Uterus (tissue), 4 donors: ENCODE measurements around the gene HDAC4. TPM values are rescaled to one million over a fixed set of nuclear protein-coding genes. Genes with fewer than 3 reads are reported as not detected.

Source experiments
- DNase-seq, 2 donors: peaks; one replicate each; pipeline ENCODE4 v3.0.0-alpha.2; 2019 to 2020
- H3K27ac ChIP-seq, 2 donors: fragments of 200-600 bp; sonication (generic); 1 replicate in 1 of 2; 2 replicates in 1 of 2; pipeline ENCODE4 v1.5.1; 2016 to 2018
- H3K27me3 ChIP-seq, 2 donors: fragments of 200-600 bp; sonication (generic); one replicate each; pipeline ENCODE4 v1.5.1; 2018 to 2019; ENCODE audit warnings: control low read depth in 1 of 2
- H3K36me3 ChIP-seq, 2 donors: fragments of 200-600 bp; sonication (generic); one replicate each; pipeline ENCODE4 v1.5.1; 2019; ENCODE audit warnings: control low read depth in 1 of 2
- H3K4me1 ChIP-seq, 2 donors: fragments of 200-600 bp; sonication (generic); one replicate each; pipeline ENCODE4 v1.5.1; 2018 to 2019; ENCODE audit warnings: control low read depth in 1 of 2
- H3K4me3 ChIP-seq, 2 donors: fragments of 200-600 bp; sonication (generic); 1 replicate in 1 of 2; 2 replicates in 1 of 2; pipeline ENCODE4 v1.5.1; 2018 to 2019; ENCODE audit warnings: mild to moderate bottlenecking in 1 of 2
- H3K9me3 ChIP-seq, 2 donors: fragments of 200-600 bp; sonication (generic); one replicate each; pipeline ENCODE4 v1.5.1; 2019; ENCODE audit warnings: control low read depth in 1 of 2
- POLR2A ChIP-seq, 2 donors: fragments of 450-650 bp; IDR thresholded peaks; one replicate each; pipeline ENCODE4 v1.6.1; 2016; ENCODE audit warnings: antibody characterized with exemption in 2 of 2, mild to moderate bottlenecking in 1 of 2, moderate library complexity in 1 of 2
- intact Hi-C: fragments of 100-400 bp; cut with DNase I; formaldehyde crosslinking; loops from one replicate; pipeline ENCODE4 v1.15.1; 2023; ENCODE audit warnings: low total_unique reads
- total RNA-seq, 4 donors: library from RNA; depleted of rRNA in 3 of 4; stranded (reverse); fragments of >200 nt in 3 of 4; gene quantifications; one replicate each; pipeline versions ENCODE4 v1.1.0 to v1.2.4, GENCODE V29; 2014 to 2023
- TF ChIP-seq, protein P1 (sequence below), 4 experiments: fragments of 200-600 bp in 2 of 4; fragments of 450-650 bp in 2 of 4; sonication (generic) in 2 of 4; IDR thresholded peaks; one replicate each; pipeline ENCODE4 v1.5.1; 2016 to 2019; ENCODE audit warnings: antibody characterized with exemption in 4 of 4, mild to moderate bottlenecking in 2 of 4, moderate library complexity in 1 of 4
- donor health status: DM: yes; HTN: yes; CAD: no.

Gene HDAC4
- total RNA-seq, 4 donors from 2014 or later, result 42.1 to 91.5 (median 73.4) TPM

DNA sequence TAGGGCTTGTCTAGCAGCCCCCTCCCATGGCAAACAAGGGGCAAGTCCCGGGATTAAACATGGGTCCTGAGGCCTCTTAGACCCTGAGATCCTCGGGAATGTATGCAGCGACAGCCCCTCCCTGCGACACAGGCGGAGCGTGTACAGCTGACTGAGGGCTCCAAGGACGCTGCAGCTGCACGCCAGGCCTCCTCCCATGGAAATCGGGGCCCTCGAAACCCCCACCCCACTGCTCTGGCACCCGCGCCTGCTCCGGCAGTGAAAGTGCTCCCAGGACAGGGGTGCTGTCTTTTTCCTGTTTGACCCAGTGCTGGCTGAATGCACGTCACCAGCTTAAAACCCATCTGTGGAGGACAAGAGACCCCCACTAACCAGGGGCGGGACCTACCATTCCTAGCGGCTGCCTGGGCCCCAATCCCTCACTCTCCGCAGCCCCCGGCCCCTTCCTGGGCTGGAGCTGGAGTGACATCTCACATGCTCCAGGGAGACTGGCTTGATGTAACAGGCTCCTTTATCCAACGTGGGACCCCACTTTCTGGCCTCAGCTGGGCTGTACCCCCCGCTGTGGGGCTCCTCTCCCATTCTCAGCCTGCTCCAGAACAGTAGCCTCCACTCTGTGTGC, 305.2 kb downstream of the HDAC4 start:
- no peaks in the 10 kb centered on the region for H3K4me1 ChIP-seq
- no peaks in the 10 kb centered on the region for H3K9me3 ChIP-seq
- no peaks in the 10 kb centered on the region for H3K27me3 ChIP-seq
- TF ChIP-seq, protein P1, sequence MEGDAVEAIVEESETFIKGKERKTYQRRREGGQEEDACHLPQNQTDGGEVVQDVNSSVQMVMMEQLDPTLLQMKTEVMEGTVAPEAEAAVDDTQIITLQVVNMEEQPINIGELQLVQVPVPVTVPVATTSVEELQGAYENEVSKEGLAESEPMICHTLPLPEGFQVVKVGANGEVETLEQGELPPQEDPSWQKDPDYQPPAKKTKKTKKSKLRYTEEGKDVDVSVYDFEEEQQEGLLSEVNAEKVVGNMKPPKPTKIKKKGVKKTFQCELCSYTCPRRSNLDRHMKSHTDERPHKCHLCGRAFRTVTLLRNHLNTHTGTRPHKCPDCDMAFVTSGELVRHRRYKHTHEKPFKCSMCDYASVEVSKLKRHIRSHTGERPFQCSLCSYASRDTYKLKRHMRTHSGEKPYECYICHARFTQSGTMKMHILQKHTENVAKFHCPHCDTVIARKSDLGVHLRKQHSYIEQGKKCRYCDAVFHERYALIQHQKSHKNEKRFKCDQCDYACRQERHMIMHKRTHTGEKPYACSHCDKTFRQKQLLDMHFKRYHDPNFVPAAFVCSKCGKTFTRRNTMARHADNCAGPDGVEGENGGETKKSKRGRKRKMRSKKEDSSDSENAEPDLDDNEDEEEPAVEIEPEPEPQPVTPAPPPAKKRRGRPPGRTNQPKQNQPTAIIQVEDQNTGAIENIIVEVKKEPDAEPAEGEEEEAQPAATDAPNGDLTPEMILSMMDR (IDR thresholded peaks at IDR 0.05), result no peak
- TF ChIP-seq POLR2A (IDR thresholded peaks at IDR 0.05), result no peak
- intact Hi-C loops, result no loop called here
- H3K4me3 ChIP-seq, result no peak overlapping the region
- no peaks in the 10 kb centered on the region for H3K36me3 ChIP-seq
- H3K27ac ChIP-seq, result no peak overlapping the region
- DNase-seq, result no peak

DNA sequence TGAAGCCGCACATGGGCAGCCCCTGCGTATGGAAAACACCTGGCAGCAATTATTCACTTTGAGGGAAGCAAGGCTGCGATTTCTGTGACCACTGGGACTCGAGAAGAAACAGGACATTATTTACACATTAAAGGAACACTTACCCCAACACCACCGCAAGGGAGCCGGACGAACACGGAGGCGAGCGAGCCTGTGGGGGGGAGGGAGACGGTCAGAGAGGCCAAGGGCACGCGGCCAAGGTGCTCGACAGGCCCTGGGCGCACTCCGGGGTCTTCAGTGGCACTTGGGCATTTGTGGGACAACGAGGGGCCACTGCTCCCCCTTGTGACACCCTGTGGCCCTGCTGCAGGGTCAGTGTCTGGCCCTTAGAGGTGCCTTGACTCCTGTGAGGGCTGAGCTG, 306.0 kb downstream of the HDAC4 start:
- DNase-seq, result no peak
- TF ChIP-seq, protein P1 (IDR thresholded peaks at IDR 0.05), result peak in 1 of 4 experiments; percentile 8
- TF ChIP-seq POLR2A (IDR thresholded peaks at IDR 0.05), result no peak

DNA sequence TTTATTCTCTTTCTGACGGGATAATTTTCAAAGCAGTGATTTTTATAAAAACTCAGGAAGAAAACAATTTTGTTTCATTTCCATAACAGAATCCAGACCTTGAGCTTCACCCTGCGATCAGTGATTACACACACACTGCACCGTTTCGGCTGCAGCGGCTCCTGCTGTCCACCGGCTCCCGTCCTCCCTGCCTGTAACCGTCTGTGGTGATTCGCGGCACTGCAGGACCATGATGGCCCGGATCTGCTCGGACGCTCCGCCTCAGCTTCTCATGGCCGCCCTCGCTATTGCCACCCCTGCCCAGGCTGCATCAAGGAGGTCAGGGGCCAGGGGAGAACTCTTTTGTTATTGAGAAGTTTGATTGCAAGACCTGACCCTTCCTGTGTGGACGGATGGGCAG, 306.9 kb downstream of the HDAC4 start:
- DNase-seq, result no peak
- Histone ChIP-seq H3K27ac (no peak overlapping the region), H3K27me3 (no peaks in the 10 kb centered on the region), H3K9me3 (no peaks in the 10 kb centered on the region), H3K4me1 (no peaks in the 10 kb centered on the region), H3K36me3 (no peaks in the 10 kb centered on the region), H3K4me3 (no peak overlapping the region)
- TF ChIP-seq, protein P1 (IDR thresholded peaks at IDR 0.05), result peak in 1 of 4 experiments; percentile 59
- TF ChIP-seq POLR2A (IDR thresholded peaks at IDR 0.05), result no peak
- intact Hi-C loops, result no loop called here

More for the DNA sequence above, 306.0 kb downstream of the HDAC4 start:
- no peak overlapping the region for H3K4me3 ChIP-seq
- intact Hi-C loops, result no loop called here
- H3K9me3 ChIP-seq, result no peaks in the 10 kb centered on the region
- H3K4me1 ChIP-seq, result no peaks in the 10 kb centered on the region
- H3K27me3 ChIP-seq, result no peaks in the 10 kb centered on the region
- no peaks in the 10 kb centered on the region for H3K36me3 ChIP-seq
- no peak overlapping the region for H3K27ac ChIP-seq

DNA sequence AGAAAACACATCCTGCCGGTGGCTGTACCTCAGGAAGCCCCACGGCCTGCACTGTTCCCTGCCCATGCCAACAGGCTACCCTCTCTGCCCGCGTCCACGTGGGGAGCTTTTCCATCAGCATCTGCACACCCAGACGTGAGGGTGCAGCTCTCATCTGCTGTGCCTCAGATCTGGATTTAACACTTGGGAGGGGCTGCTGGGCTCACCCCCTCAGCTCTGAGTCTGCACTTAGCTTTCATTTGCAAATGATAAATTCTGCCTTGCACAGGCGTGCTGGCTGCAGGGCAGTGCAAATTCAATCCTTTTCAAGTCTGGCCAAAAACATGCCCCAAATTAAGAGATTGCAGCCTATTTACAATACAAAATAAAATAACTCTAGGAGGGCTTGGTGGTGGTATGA, 307.3 kb downstream of the HDAC4 start:
- no peaks in the 10 kb centered on the region for H3K27me3 ChIP-seq
- no peak for DNase-seq
- TF ChIP-seq, protein P1 (IDR thresholded peaks at IDR 0.05), result no peak
- no peak for TF ChIP-seq POLR2A (IDR thresholded peaks at IDR 0.05)
- H3K27ac ChIP-seq, result no peak overlapping the region
- no peaks in the 10 kb centered on the region for H3K4me1 ChIP-seq
- no peaks in the 10 kb centered on the region for H3K36me3 ChIP-seq
- H3K4me3 ChIP-seq, result no peak overlapping the region
- intact Hi-C loops, result no loop called here
- H3K9me3 ChIP-seq, result no peaks in the 10 kb centered on the region

DNA sequence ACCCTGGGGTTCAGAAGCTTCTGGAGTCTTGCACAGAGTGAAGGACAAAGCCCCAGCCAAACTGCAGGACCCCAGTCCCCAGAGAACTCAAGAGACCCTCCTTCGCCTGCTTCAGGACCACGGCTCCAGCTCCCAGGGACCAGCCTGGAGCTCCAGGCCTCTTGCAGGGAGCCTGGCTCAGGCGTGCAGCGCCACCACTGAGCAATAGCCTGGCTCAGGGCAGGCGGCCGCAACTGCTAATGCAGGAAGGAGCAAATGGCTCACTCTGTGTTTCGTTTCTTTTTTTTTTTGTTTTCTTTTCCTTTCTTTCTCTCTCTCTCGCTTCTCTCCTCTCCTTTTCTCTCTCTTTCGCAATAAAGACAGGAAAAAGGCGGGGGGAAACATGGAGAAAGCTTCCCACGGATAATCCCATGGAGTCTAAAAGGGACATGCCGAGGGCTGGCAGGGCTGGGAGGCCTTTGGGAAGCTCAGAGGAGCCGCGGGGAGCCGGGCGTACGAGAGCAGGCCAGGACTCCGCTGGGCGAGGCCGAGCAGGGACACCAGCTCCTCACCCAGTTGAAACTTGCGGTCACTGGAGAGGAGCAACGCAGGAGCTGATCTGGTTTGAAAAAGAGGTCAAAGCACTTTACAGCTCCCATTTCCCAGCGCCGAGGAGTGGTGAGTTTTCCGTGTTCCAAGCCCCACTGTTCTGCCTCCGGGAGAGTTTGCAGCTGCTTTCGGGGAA, 308.1 kb downstream of the HDAC4 start:
- Histone ChIP-seq H3K9me3 (no peaks in the 10 kb centered on the region), H3K36me3 (no peaks in the 10 kb centered on the region), H3K27me3 (no peaks in the 10 kb centered on the region), H3K4me3 (no peak overlapping the region), H3K4me1 (no peaks in the 10 kb centered on the region), H3K27ac (no peak overlapping the region)
- no peak for DNase-seq
- intact Hi-C loops, result no loop called here
- TF ChIP-seq, protein P1 (IDR thresholded peaks at IDR 0.05), result no peak
